ENCODE measurements around the gene NCAM2. TPM values are rescaled to one million over a fixed set of nuclear protein-coding genes. Genes with fewer than 3 reads are reported as not detected.

The NCAM2 gene
- total and polyA plus RNA-seq, 10 donors, result 0.09 to 5.7 (median 1.0) TPM

DNA sequence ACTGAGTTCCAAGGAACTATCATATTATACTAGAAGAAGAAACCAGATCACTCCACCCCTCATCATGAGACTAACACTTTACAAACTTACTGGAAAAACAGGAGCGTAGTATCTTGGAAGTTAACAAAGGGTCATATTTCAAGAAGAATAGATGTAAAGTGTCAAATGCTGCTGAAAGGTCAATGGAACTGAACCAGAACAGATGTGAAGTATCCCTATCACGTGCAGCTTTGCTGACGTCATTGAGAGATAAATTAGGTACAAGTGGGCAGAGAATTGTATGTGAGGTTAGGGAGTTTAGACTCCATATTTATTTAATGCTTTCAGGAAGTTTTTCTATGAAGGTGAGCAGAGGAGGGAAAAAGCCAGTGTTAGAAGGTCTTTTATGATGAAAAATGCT is 483.0 kb downstream of the NCAM2 start:
- WGBS, 5 donors, result 67 to 76% (median 75%) methylated on average over 3 of the region's 3 CpGs
- Histone ChIP-seq H3K36me3 (no peaks in the 10 kb centered on the region), H3K27me3 (replicated peaks in 1 of 7) (no peaks in the 10 kb centered on the region), H3K4me3 (no peak overlapping the region), H3K4me1 (no peaks in the 10 kb centered on the region), H3K27ac (no peak overlapping the region), H3K9me3 (peaks cover 0 to 5% (median 0%) of the 10 kb centered on the region in 8 donors)
- intact Hi-C loops (cut with DNase I; ENCODE audit: low total_unique reads), result no loop called here
- DNase-seq, result no peak
- no peak for TF ChIP-seq CTCF (IDR thresholded peaks at IDR 0.05 in 8 of 11, conservative IDR thresholded peaks at IDR 0.05 in 3 of 11)
- TF ChIP-seq POLR2AphosphoS5 (IDR thresholded peaks at IDR 0.05), result no peak

DNA sequence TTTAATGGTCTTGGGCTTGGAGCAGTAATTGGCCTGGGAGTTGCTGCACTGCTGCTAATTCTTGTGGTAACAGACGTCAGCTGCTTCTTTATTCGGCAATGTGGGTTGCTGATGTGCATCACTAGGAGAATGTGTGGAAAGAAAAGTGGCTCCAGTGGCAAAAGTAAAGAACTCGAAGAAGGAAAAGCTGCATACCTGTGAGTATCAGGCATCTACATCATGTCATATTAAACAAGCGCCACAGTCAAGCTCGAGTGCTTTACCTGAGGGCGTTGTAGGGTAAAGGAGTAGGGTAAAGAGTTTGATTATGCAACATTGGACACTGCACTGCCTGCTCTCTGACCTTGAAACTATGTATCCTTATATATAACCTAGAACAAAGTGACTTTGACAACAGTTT is 510.6 kb downstream of the NCAM2 start:
- 79 to 93% (median 85%) methylated on average over 6 of the region's 6 CpGs for WGBS, 5 donors

GRCh38 chr21:21530680-21531079 is 532.5 kb downstream of the NCAM2 start:
- TF ChIP-seq POLR2AphosphoS5 (IDR thresholded peaks at IDR 0.05), result no peak
- TF ChIP-seq POLR2A (IDR thresholded peaks at IDR 0.05), result no peak
- TF ChIP-seq CTCF (IDR thresholded peaks at IDR 0.05 in 8 of 11, conservative IDR thresholded peaks at IDR 0.05 in 3 of 11), result no peak
- no peaks in the 10 kb centered on the region for H3K27me3 ChIP-seq (replicated peaks in 1 of 7)
- no peak overlapping the region for H3K27ac ChIP-seq

More for the DNA sequence above, 510.6 kb downstream of the NCAM2 start:
- peaks cover 0 to 16% (median 0%) of the 10 kb centered on the region in 8 donors for H3K9me3 ChIP-seq
- intact Hi-C loops (cut with DNase I; ENCODE audit: low total_unique reads), result no loop called here
- H3K4me3 ChIP-seq, result no peak overlapping the region
- no peaks in the 10 kb centered on the region for H3K36me3 ChIP-seq
- TF ChIP-seq POLR2AphosphoS5 (IDR thresholded peaks at IDR 0.05) (no peak), POLR2A (IDR thresholded peaks at IDR 0.05) (no peak), CTCF (IDR thresholded peaks at IDR 0.05 in 8 of 11, conservative IDR thresholded peaks at IDR 0.05 in 3 of 11) (no peak)
- no peak for DNase-seq
- H3K27ac ChIP-seq, result no peak overlapping the region
- no peaks in the 10 kb centered on the region for H3K4me1 ChIP-seq
- no peaks in the 10 kb centered on the region for H3K27me3 ChIP-seq (replicated peaks in 1 of 7)

DNA sequence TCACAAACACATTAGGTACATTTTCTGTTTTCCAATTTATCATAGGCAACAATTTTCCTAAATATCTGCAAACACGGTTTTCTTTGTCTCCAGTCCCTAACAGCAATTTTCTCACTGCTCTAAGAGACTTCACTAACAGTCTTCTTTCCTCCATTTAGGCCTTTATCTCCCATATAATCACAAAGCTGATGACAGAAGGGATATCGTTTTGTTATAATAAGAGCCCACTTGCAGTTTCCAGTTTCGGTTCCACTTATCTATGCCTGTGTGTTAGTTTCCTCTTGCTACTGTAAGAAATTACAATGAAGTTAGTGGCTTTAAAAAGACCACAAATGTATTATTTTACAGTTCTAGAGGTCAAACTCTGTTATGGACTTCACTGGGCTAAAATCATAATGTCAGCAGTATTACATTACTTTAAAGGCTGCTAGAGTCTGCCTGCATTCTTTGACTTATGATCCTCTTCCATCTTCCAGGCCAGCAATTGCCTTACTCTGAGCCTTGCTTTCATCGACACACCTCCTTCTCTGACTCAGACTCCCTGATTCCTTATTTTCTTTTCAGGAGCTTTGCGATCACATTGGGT is 549.3 kb downstream of the NCAM2 start:
- no peaks in the 10 kb centered on the region for H3K27me3 ChIP-seq (replicated peaks in 1 of 7)
- intact Hi-C loops (cut with DNase I; ENCODE audit: low total_unique reads), result no loop called here
- no peak overlapping the region for H3K27ac ChIP-seq
- DNase-seq, result no peak
- no peaks in the 10 kb centered on the region for H3K36me3 ChIP-seq
- no peak overlapping the region for H3K4me3 ChIP-seq
- WGBS, 5 donors, result 66 to 77% (median 69%) methylated on average over 5 of the region's 5 CpGs
- no peaks in the 10 kb centered on the region for H3K4me1 ChIP-seq
- H3K9me3 ChIP-seq, result peaks cover 0 to 9% (median 0%) of the 10 kb centered on the region in 8 donors
- TF ChIP-seq POLR2A (IDR thresholded peaks at IDR 0.05) (no peak), POLR2AphosphoS5 (IDR thresholded peaks at IDR 0.05) (no peak), CTCF (IDR thresholded peaks at IDR 0.05 in 8 of 11, conservative IDR thresholded peaks at IDR 0.05 in 3 of 11) (no peak)

More at GRCh38 chr21:21530680-21531079, 532.5 kb downstream of the NCAM2 start:
- intact Hi-C loops (cut with DNase I; ENCODE audit: low total_unique reads), result no loop called here
- DNase-seq, result no peak
- Histone ChIP-seq H3K4me1 (no peaks in the 10 kb centered on the region), H3K9me3 (no peaks in the 10 kb centered on the region), H3K36me3 (no peaks in the 10 kb centered on the region), H3K4me3 (no peak overlapping the region)
